Liver (tissue), 3 donors: ENCODE results near the gene SPI1.

ENCODE experiments used
- CTCF ChIP-seq: fragments of 150-350 bp; IDR thresholded peaks from 2 replicates; pipeline ENCODE4 v1.5.1; 2017; ENCODE audit warnings: improper control_type of control experiment, low read depth, low read length; ENCODE audit not compliant: missing input control
- HNF4A ChIP-seq, 2 donors: conservative IDR thresholded peaks; 2 replicates each; pipeline ENCODE4 v1.6.1; 2016; ENCODE audit warnings: antibody characterized with exemption in 2 of 2, mild to moderate bottlenecking in 2 of 2
- HNF4G ChIP-seq: IDR thresholded peaks from 2 replicates; pipeline ENCODE4 v1.6.1; 2016; ENCODE audit warnings: antibody characterized with exemption
- JUND ChIP-seq, 2 donors: IDR thresholded peaks; 2 replicates each; pipeline ENCODE4 v1.6.1; 2016; ENCODE audit warnings: antibody characterized with exemption in 2 of 2
- MAX ChIP-seq: IDR thresholded peaks from 2 replicates; pipeline ENCODE4 v1.6.1; 2016; ENCODE audit warnings: antibody characterized with exemption
- RAD21 ChIP-seq, 2 donors: IDR thresholded peaks; 2 replicates each; pipeline ENCODE4 v1.6.1; 2016; ENCODE audit warnings: antibody characterized with exemption in 2 of 2, mild to moderate bottlenecking in 2 of 2
- REST ChIP-seq: IDR thresholded peaks from 2 replicates; pipeline ENCODE4 v1.6.1; 2016; ENCODE audit warnings: antibody characterized with exemption, mild to moderate bottlenecking
- RXRA ChIP-seq, 2 donors: IDR thresholded peaks; 2 replicates each; pipeline ENCODE4 v1.6.1; 2017 to 2018; ENCODE audit warnings: antibody characterized with exemption in 2 of 2, mild to moderate bottlenecking in 1 of 2
- SP1 ChIP-seq: IDR thresholded peaks from 2 replicates; pipeline ENCODE4 v1.6.1; 2018; ENCODE audit warnings: antibody characterized with exemption, mild to moderate bottlenecking
- TAF1 ChIP-seq: conservative IDR thresholded peaks from 2 replicates; pipeline ENCODE4 v1.6.1; 2016; ENCODE audit warnings: antibody characterized with exemption, mild to moderate bottlenecking
- YY1 ChIP-seq: IDR thresholded peaks from 2 replicates; pipeline ENCODE4 v1.6.1; 2016; ENCODE audit warnings: antibody characterized with exemption, mild to moderate bottlenecking
- ZBTB33 ChIP-seq: IDR thresholded peaks from 2 replicates; pipeline ENCODE4 v1.6.1; 2016; ENCODE audit warnings: antibody characterized with exemption
- donor health status: healthy.
- donor health status: healthy.

GRCh38 chr11:47327949-47328348 lies 50.4 kb downstream of the SPI1 start:
- TF ChIP-seq RXRA (IDR thresholded peaks at IDR 0.05): no peak
- no peak for TF ChIP-seq CTCF
- TF ChIP-seq RAD21 (IDR thresholded peaks at IDR 0.05): no peak
- TF ChIP-seq ZBTB33: no peak
- TF ChIP-seq REST: no peak
- no peak for TF ChIP-seq JUND (IDR thresholded peaks at IDR 0.05)
- no peak for TF ChIP-seq HNF4G
- TF ChIP-seq TAF1: no peak
- TF ChIP-seq HNF4A (conservative IDR thresholded peaks at IDR 0.05): no peak
- TF ChIP-seq YY1: no peak
- TF ChIP-seq MAX: no peak
- TF ChIP-seq SP1: no peak
